Measurements from ENCODE around the gene CAMK1D.
"Not testable (repeated sequence)": the region's sequence is repeated elsewhere in the genome, so short reads cannot be mapped to it uniquely, and the experiment has no call there.

CAMK1D gene

DNA sequence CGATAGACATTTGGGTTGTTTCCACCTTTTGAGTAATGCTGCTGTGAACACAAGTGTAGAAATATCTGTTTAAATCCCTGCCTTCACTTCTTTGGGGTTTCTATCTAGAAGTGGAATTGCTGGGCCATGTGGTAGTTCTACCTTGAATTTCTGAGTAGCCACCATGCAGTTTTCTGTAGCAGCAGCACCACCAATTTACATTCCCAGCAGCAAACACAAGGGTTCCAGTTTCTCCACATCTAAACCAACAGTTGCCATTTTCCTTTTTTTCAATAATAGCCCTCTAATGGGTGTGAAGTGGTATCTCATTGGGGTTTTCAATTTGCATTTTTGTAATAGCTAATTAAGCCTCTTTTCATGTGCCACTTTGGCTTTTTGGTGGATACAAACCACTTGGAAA, 442.4 kb downstream of the CAMK1D start:
- DNase-seq (ENCODE audit: low read depth in 2 of 2), result no peak

- DNase-seq (ENCODE audit: low read depth in 2 of 2), result no peak
Observed at GRCh38 chr10:12792889-12793556, 443.7 kb downstream of the CAMK1D start.

- no peak for DNase-seq (ENCODE audit: low read depth in 2 of 2)
Observed at GRCh38 chr10:12795315-12796110, 446.2 kb downstream of the CAMK1D start.

GRCh38 chr10:12796401-12797160, 447.2 kb downstream of the CAMK1D start:
- DNase-seq (ENCODE audit: low read depth in 2 of 2), result no peak

- no peak for DNase-seq (ENCODE audit: low read depth in 2 of 2)
Observed at GRCh38 chr10:12797471-12798262, 448.3 kb downstream of the CAMK1D start.

- DNase-seq (ENCODE audit: low read depth in 2 of 2), result no peak
Observed at GRCh38 chr10:12799144-12799543, 449.8 kb downstream of the CAMK1D start.

DNA sequence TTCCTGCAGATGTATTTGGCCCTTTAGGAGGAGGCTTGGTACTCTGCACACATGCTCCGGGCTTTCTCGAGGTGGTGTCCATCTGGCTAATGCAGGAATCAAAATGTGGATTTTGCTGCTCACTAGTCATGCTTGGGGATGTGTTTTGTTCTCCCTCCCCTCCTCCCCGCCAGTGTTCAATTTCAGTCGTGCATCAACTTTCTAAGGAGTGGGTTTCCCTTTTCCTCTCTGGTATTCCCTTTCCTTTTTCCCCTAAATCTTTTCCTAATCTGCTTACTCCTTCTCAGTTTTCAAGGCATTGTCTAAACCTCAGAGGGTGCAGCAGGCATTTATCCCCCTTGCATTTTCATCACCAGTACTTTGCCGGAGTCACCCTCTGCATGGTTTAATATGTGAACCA, 450.4 kb downstream of the CAMK1D start:
- no peak for DNase-seq (ENCODE audit: low read depth in 2 of 2)

DNA sequence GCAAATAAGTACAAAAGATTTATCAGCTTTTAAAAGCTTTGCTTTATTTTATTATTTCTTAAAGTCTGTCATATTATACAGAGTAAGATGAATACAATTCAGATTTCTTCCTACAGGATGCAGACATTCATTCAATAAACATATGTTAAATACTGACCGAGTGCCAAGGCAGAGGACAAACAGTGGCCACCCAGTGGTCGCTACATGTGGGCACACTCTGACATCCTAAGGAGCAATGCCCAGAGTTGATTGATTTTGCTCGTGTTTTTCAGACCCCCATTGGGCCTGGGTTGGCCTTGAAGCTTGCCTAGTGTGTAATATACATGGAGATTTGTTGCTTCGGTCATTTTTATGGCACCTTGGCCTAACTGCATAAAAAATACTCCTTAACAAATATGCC, 451.0 kb downstream of the CAMK1D start:
- DNase-seq (ENCODE audit: low read depth in 2 of 2), result no peak

DNA sequence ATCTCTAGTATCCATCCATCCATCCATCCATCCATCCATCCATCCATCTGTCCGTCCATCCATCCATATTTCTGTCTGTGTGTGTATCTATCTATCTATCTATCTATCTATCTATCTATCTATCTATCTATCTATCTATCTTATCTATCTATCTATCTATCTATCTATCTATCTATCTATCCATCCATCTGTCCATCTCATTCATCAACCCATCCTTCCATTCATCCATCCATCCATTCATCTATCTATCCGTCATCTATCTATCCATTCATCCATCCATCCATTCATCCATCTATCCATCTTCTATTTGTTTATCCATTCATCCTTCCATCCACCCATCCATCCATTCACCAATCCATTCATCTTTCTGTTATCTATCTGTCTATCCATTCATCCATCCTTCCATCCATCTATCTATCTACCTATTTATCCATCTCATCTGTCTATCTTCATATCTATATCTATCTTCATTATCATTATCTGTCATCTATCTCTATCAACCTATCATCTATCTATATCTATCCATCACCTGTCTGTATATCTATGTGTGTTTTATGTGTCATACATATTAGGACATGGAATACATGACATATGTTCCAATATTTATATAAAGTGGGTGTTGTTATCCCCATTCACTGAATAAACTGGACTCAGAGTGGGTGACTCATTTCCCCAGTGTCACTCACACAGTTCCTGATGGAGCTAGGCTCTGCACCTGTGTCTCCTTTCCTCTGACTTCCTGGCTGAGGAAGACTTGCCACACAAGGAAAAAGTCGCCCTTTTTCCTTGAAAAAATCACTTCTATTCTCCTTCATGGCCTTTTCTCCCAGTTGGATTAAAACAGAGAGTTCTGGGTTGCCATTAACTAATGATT, 452.1 kb downstream of the CAMK1D start:
- no peak for DNase-seq (ENCODE audit: low read depth in 2 of 2)

DNA sequence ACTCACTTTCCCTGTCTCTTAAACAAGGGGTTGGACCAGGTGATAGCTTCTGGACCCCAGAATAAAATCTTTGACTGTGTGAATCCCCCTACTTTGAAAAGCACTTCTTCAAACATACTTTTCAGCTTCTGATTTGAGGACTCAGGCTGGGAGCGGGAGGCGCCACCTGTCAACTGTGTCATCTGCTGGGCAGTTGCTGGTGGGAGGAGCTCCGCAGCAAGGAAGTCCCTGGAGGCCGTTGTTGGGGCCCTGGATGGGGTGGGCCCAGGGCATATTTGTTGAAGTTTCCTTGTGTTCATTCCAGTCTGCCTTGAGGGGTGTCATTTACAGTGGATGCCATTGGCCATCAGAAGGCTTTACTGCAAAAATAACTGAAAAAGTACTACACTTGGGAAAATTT, 454.4 kb downstream of the CAMK1D start:
- no peak for DNase-seq (ENCODE audit: low read depth in 2 of 2)

DNA sequence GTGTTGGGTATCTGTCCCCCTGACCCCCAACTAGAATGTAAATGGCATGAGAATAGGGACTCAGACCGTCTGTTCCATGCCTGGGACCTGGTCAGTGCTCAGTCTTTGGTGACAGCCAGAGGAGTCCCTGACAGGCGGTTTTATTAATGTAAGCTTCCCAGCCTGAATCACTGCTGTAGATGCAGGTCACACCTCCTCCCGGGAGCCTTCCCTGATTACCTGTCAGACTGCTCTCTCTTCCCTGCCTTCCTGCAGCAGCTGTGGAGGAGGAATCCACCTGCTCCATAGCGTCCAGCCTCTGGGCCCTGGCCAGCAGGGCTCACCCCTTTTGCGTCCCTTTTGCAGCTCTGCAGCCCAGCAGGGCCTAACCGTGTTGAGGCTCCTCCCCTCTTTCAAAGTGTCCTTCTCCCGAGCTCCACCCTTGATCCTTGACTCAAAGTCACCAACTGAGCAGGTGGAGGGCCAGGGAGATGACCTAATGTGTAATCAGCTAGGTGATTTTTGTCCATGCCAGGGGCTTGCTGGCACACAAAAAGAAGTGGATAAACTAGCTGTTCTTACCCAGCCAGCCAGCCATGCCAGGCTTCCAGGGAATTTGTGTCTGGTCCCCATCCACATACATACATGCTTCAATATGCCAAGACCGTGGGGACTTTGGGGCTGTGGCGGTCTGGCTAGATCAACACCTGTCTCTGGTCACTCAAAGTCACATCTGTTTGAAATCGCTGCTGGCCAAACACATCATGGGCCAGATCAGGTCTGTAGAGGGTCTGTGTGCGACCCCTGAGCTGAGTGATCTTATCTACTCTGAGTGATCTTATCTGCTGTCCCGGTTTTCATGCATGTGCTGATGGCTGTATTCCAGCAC, 457.1 kb downstream of the CAMK1D start:
- DNase-seq (ENCODE audit: low read depth in 2 of 2), result no peak

GRCh38 chr10:12807096-12807755, 457.9 kb downstream of the CAMK1D start:
- DNase-seq (ENCODE audit: low read depth in 2 of 2), result no peak

- no peak for DNase-seq (ENCODE audit: low read depth in 2 of 2)
Observed at GRCh38 chr10:12808014-12808613, 458.8 kb downstream of the CAMK1D start.

DNA sequence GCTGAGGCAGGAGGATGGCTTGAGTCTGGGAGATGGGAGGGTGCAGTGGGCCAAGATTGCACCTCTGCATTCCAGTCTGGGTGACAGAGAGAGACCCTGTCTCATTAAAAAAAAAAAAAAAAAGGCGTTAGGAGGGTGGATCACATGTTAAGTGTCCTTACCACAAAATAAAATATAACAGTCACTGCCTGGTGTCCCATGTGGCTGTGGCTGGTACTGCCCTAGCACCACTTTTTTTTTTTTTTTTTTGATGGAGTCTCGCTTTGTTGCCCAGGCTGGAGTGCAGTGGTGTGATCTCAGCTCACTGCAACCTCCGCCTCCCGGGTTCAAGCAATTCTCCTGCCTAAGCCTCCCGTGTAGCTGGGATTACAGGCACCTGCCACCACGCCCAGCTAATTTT, 460.7 kb downstream of the CAMK1D start:
- DNase-seq (ENCODE audit: low read depth in 2 of 2), result not testable (repeated sequence)

DNA sequence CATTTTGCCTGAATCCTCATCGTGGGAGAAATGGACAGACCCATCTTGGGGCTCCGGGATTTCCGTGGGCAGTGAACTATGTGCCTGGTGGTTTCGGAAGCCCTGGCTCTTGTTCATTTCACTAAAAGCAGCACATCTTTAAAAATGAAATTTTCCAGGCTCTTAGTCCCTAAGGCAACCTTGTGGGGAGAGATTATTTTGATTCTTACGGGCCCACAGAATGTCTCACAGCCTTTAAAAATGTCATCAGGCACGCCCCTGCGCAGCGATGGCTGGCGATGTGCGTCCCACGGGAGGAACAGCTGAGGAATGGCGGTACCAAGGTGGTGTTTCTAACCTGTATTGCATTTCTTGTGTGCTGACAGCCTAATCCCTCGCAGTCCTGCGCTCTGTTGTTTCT, 462.5 kb downstream of the CAMK1D start:
- DNase-seq (ENCODE audit: low read depth in 2 of 2), result no peak

DNA sequence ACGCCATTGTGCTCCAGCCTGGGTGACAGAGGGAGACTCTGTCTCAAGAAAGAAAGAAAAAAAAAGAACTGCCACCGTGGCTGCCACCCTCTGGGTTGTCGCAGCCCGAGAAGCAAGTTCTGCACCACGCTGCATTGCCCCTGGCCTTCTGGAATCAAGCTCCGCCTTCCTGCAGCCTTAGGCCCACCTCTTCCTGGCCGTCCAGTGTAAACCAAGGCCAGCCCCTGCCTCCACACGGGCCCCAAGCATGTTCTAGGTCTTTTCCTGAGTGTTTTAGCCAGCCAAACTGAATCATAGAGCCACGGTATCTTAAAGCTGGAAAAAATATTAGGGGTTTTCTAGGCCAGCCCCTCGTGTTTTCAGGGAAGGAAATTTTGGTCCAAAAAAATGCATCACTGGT, 463.2 kb downstream of the CAMK1D start:
- DNase-seq (ENCODE audit: low read depth in 2 of 2), result no peak

DNA sequence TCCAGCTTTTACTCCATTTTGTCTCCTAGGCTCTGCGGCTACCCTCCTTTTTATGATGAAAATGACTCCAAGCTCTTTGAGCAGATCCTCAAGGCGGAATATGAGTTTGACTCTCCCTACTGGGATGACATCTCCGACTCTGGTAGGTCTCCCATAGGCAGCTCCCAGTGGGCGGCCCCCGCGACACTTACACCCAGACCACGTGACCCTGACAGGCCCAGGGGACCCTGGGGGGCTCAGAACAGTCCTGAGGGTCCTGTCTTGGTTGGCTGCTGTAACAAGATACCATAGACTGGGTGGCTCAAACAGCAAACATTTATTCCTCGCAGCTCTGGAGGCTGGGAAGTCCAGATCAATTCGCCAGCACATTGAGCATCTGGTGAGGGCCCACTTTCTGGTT, 464.8 kb downstream of the CAMK1D start:
- no peak for DNase-seq (ENCODE audit: low read depth in 2 of 2)

DNA sequence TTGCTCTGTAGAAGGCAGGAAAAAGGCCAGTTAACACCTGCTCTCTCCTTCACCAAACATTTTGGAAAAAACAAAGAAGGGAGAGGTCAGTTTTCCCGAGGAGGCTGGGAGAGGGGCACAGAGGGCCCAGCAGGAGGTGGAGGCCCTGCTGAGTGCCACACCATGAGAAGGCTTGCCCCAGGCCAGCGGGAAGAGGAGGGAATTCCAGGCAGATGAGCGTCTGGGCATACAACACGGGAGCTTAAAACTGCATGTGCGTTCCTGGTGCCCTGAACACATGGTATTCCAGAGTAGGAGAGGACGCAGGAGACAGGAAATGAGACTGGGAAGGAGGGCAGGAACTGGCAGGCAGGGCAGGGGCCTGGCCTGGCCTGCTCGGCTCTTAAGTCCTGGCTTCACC, 469.7 kb downstream of the CAMK1D start:
- no peak for DNase-seq (ENCODE audit: low read depth in 2 of 2)

DNA sequence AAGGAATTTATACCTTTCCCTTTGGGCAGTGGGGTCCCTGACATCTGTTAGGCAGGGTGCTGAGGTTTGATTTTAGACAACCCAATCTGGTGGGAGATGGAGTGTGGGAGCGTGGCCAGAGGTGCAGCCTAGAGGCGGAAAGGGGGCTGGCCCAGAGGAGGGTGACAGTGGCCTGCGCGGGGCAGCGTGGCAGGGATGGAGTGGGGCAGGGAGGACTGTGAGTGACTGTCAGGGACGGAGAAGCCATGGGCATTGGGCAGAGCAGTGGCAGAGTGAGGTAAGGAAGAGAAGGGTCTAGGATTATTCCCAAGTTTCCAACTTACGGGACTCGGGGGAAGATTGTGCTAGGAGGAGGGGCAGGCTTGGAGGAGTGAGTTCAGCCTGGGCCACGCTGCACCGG, 470.3 kb downstream of the CAMK1D start:
- no peak for DNase-seq (ENCODE audit: low read depth in 2 of 2)
